Activated T-helper 1 cell treated with anti-CD3 and anti-CD28 coated beads, Interleukin-12 subunit alpha, Interleukin-12 subunit beta, Interleukin-2, Interleukin-4 antibody, amounts not matched to agents 30 ng/mL and 10 ng/mL and 1 ng/mL, durations not matched to agents 14 hours and 24 hours and 36 hours (primary cell): Measurements from ENCODE around the gene DAB1. TPM values are rescaled to one million over a fixed set of nuclear protein-coding genes. Genes with fewer than 3 reads are reported as not detected.

ENCODE experiments used
- DNase-seq: peaks from one replicate; pipeline ENCODE4 v3.0.0; 2021; ENCODE audit warnings: low spot score
- H3K27ac Mint-ChIP-seq: one replicate; pipeline ENCODE4 v1.8.0; 2021; ENCODE audit warnings: mild to moderate bottlenecking, mixed read lengths
- H3K27me3 Mint-ChIP-seq: one replicate; pipeline ENCODE4 v1.8.0; 2022; ENCODE audit warnings: mild to moderate bottlenecking, moderate library complexity, mixed read lengths; ENCODE audit not compliant: insufficient read depth
- H3K36me3 Mint-ChIP-seq: one replicate; pipeline ENCODE4 v1.8.0; 2021; ENCODE audit warnings: low read depth, mixed read lengths
- H3K4me1 Mint-ChIP-seq: one replicate; pipeline ENCODE4 v1.8.0; 2021; ENCODE audit warnings: low read depth, mixed read lengths
- H3K4me3 Mint-ChIP-seq: one replicate; pipeline ENCODE4 v1.8.0; 2021; ENCODE audit warnings: mild to moderate bottlenecking, moderate library complexity, mixed read lengths
- H3K9me3 Mint-ChIP-seq: one replicate; pipeline ENCODE4 v1.8.0; 2021; ENCODE audit warnings: mixed read lengths
- intact Hi-C: fragments of 100-400 bp; cut with micrococcal nuclease; formaldehyde crosslinking; loops from one replicate; pipeline ENCODE4 v1.15.1; 2024
- total RNA-seq: library from RNA; stranded (reverse); gene quantifications from 2 replicates; pipeline ENCODE4 v1.2.3, GENCODE V29; 2022

Gene DAB1
- total RNA-seq, 1 donor from 2014 or later: not detected

DNA sequence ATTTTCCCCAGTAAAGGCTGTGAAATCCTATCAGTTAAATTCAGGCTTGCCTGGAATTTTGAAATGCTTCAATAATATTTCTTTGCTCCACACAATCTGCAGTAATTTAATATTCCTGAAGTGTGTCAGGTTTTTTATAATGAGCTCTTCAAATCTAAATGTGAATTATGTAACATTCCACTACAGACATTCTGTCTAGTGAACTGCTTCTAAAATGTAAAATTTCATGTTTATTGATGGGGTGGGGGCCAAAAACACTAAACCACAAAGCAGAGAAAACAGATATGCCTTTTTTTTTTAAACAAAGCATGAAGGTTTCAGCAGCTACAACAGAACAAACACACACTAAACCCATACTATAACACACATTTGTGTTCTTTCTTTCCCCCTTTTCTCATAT, 129.7 kb downstream of the DAB1 start:
- intact Hi-C loops: no loop called here
- DNase-seq: no peak
- Mint-ChIP-seq H3K4me3 (no peak overlapping the region), H3K27ac (no peak overlapping the region), H3K9me3 (no peaks in the 10 kb centered on the region), H3K36me3 (no peaks in the 10 kb centered on the region), H3K27me3 (peaks cover 3% of the 10 kb centered on the region), H3K4me1 (no peaks in the 10 kb centered on the region)

- Mint-ChIP-seq H3K36me3 (no peaks in the 10 kb centered on the region), H3K4me3 (no peak overlapping the region), H3K4me1 (no peaks in the 10 kb centered on the region), H3K27me3 (peaks cover 3% of the 10 kb centered on the region), H3K27ac (no peak overlapping the region), H3K9me3 (no peaks in the 10 kb centered on the region)
- intact Hi-C loops: no loop called here
- DNase-seq: no peak
Observed at GRCh38 chr1:57293214-57293613, 130.6 kb downstream of the DAB1 start.

DNA sequence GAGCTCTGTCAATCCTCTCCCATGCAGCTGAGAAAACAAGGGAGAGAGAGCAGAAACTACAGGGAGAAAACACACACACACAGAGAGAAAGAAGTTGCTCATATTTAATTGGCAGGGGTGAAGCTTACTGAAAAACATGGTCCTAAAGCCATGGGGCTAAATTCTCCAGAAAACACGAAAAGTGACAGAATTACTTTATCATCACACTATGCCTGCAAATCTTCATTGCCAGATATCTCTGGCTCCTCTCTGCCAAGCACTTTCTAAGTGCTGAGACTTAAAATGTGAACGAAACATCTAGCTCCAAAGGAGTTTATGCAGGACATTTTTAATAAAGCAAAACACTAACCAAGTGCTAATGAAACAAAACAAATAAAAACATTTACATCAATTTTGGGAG, 134.1 kb downstream of the DAB1 start:
- intact Hi-C loops: no loop called here
- Mint-ChIP-seq H3K27ac (no peak overlapping the region), H3K4me3 (no peak overlapping the region), H3K36me3 (no peaks in the 10 kb centered on the region), H3K9me3 (no peaks in the 10 kb centered on the region), H3K27me3 (peaks cover 3% of the 10 kb centered on the region), H3K4me1 (no peaks in the 10 kb centered on the region)
- DNase-seq: no peak

GRCh38 chr1:57285992-57286391, 137.9 kb downstream of the DAB1 start:
- no peaks in the 10 kb centered on the region for H3K36me3 Mint-ChIP-seq
- DNase-seq: no peak
- H3K4me1 Mint-ChIP-seq: no peaks in the 10 kb centered on the region
- no peak overlapping the region for H3K4me3 Mint-ChIP-seq
- H3K27me3 Mint-ChIP-seq: no peaks in the 10 kb centered on the region
- intact Hi-C loops: no loop called here
- no peaks in the 10 kb centered on the region for H3K9me3 Mint-ChIP-seq
- no peak overlapping the region for H3K27ac Mint-ChIP-seq

DNA sequence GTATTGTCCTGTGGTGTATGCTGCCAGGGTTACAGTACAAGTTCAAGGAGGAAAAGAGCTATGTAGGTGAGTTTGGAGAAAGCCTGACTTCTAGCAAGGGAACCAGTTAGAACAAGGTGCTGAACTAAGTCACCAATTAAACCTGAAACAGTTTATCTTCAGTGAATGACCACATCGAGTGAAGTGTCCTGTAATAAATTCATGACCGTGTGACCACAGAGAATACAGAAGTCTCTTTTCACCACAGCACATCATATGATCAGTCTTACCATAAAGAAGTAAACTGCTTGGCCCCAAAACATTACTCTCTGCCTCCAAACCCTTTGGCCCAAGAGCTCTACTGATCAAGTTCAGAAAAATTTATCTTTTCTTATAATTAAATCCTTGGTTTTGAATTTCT, 141.4 kb downstream of the DAB1 start:
- no peak overlapping the region for H3K27ac Mint-ChIP-seq
- H3K4me3 Mint-ChIP-seq: no peak overlapping the region
- H3K4me1 Mint-ChIP-seq: no peaks in the 10 kb centered on the region
- no peaks in the 10 kb centered on the region for H3K27me3 Mint-ChIP-seq
- no peak for DNase-seq
- no peaks in the 10 kb centered on the region for H3K36me3 Mint-ChIP-seq
- intact Hi-C loops: no loop called here
- H3K9me3 Mint-ChIP-seq: no peaks in the 10 kb centered on the region

- no peak overlapping the region for H3K4me3 Mint-ChIP-seq
- no peaks in the 10 kb centered on the region for H3K36me3 Mint-ChIP-seq
- no peak overlapping the region for H3K27ac Mint-ChIP-seq
- H3K9me3 Mint-ChIP-seq: no peaks in the 10 kb centered on the region
- intact Hi-C loops: no loop called here
- H3K4me1 Mint-ChIP-seq: no peaks in the 10 kb centered on the region
- no peaks in the 10 kb centered on the region for H3K27me3 Mint-ChIP-seq
- no peak for DNase-seq
Observed at GRCh38 chr1:57281324-57281723, 142.5 kb downstream of the DAB1 start.

DNA sequence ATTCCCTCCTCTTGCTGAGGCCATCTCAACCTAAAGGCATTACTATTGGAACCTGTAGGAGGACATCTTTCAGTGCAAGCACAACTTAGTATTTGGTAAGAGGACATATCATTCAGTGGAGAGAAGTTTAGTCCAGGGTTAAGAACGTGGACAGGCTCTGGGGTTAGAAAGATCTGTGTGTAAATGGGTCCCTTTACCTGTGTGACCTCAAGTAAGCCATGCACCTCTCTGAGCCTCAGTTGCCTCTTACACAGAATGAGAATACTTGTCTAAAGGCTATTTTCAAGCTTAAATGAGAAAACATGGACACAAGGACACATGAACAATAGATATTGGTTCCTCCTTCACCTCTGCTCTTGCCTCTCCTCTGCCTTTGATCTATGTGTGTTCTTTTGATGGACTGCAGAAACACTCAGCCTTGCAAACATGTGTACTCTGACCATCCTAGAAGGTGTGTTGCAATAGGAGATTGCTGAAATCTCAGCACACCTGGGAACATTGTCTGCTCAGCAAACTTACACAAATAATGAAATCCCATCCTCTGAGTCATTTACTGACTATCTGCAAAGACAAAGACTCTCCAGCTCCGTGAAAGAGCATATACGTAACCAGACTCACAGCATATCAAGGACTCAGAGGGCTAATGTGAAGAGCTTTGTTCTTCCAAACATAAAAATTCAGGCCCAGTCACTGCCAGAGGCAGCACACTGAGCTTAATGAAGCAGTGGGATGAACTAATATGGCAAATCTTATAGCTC, 143.8 kb downstream of the DAB1 start:
- H3K4me1 Mint-ChIP-seq: no peaks in the 10 kb centered on the region
- no peak for DNase-seq
- intact Hi-C loops: no loop called here
- no peak overlapping the region for H3K4me3 Mint-ChIP-seq
- no peaks in the 10 kb centered on the region for H3K9me3 Mint-ChIP-seq
- H3K27me3 Mint-ChIP-seq: no peaks in the 10 kb centered on the region
- no peaks in the 10 kb centered on the region for H3K36me3 Mint-ChIP-seq
- H3K27ac Mint-ChIP-seq: no peak overlapping the region

GRCh38 chr1:57278558-57278957, 145.3 kb downstream of the DAB1 start:
- Mint-ChIP-seq H3K4me3 (no peak overlapping the region), H3K27ac (no peak overlapping the region), H3K9me3 (no peaks in the 10 kb centered on the region), H3K4me1 (no peaks in the 10 kb centered on the region), H3K27me3 (no peaks in the 10 kb centered on the region), H3K36me3 (no peaks in the 10 kb centered on the region)
- no peak for DNase-seq
- intact Hi-C loops: no loop called here

DNA sequence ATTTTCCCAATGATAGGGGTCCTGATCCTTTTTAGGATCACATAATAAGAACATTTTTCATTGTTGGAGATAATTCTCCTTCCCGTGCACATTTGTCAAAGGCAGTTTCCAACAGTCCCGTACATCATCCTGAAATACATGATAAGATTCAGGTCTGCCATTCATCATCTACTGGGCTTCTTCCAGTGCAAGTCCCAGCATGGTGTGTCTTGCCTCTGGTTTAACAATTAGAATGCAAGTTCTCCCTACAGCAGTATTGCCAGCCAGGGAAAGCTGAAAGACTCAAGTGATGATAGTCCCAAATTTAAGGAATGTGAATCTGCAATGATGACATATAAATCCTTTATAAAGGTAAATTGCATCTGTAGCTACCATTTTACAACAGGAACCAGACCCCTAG, 146.2 kb downstream of the DAB1 start:
- Mint-ChIP-seq H3K27ac (no peak overlapping the region), H3K27me3 (no peaks in the 10 kb centered on the region), H3K36me3 (no peaks in the 10 kb centered on the region), H3K9me3 (no peaks in the 10 kb centered on the region), H3K4me3 (no peak overlapping the region), H3K4me1 (no peaks in the 10 kb centered on the region)
- DNase-seq: no peak
- intact Hi-C loops: no loop called here

GRCh38 chr1:57276918-57277317, 146.9 kb downstream of the DAB1 start:
- intact Hi-C loops: no loop called here
- DNase-seq: no peak
- H3K27me3 Mint-ChIP-seq: no peaks in the 10 kb centered on the region
- H3K27ac Mint-ChIP-seq: no peak overlapping the region
- H3K4me3 Mint-ChIP-seq: no peak overlapping the region
- H3K4me1 Mint-ChIP-seq: no peaks in the 10 kb centered on the region
- no peaks in the 10 kb centered on the region for H3K36me3 Mint-ChIP-seq
- no peaks in the 10 kb centered on the region for H3K9me3 Mint-ChIP-seq

DNA sequence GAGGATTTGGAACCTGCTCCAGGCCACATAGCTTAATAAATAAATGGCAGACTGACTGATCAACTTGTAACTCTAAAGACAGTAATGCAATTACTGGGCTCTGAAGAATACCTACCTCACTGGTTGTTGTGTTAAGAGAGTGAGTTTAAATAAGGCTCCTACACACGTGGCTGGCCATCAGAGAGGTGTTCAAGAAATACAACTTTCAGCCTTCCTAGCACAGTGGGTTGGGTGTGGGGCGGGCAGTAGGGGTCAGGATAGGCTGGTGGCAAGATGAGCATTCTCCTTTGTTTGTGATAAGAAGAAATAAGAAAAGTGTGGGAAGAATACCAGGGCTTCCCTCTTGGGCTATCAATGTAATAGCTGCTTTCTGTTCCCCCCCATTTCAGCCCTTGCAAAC, 151.3 kb downstream of the DAB1 start:
- intact Hi-C loops: no loop called here
- Mint-ChIP-seq H3K27me3 (no peaks in the 10 kb centered on the region), H3K27ac (no peak overlapping the region)

DNA sequence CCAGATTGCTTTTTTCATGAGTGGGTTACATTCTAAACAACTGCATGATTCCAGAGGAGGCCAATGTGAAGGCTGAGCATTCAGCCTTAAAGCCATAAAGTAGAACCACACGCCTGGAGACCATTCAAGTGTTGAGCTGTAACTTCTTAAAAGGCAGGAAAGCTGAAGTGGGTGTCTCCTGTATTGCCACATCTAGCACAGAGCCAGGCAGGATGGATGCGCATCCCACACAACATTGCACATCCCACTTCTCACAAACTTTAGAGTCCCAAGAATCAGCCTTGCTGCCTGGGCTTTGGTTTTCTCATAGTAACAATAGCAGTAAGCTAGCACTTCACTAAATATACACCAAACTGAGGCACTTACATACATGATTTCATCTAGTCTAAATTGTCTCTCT, 151.7 kb downstream of the DAB1 start:
- Mint-ChIP-seq H3K27me3 (no peaks in the 10 kb centered on the region), H3K4me1 (no peaks in the 10 kb centered on the region), H3K9me3 (no peaks in the 10 kb centered on the region), H3K27ac (no peak overlapping the region), H3K4me3 (no peak overlapping the region), H3K36me3 (no peaks in the 10 kb centered on the region)
- intact Hi-C loops: no loop called here
- no peak for DNase-seq

More for the DNA sequence above, 151.3 kb downstream of the DAB1 start:
- no peaks in the 10 kb centered on the region for H3K9me3 Mint-ChIP-seq
- H3K4me3 Mint-ChIP-seq: no peak overlapping the region
- H3K36me3 Mint-ChIP-seq: no peaks in the 10 kb centered on the region
- H3K4me1 Mint-ChIP-seq: no peaks in the 10 kb centered on the region
- no peak for DNase-seq

DNA sequence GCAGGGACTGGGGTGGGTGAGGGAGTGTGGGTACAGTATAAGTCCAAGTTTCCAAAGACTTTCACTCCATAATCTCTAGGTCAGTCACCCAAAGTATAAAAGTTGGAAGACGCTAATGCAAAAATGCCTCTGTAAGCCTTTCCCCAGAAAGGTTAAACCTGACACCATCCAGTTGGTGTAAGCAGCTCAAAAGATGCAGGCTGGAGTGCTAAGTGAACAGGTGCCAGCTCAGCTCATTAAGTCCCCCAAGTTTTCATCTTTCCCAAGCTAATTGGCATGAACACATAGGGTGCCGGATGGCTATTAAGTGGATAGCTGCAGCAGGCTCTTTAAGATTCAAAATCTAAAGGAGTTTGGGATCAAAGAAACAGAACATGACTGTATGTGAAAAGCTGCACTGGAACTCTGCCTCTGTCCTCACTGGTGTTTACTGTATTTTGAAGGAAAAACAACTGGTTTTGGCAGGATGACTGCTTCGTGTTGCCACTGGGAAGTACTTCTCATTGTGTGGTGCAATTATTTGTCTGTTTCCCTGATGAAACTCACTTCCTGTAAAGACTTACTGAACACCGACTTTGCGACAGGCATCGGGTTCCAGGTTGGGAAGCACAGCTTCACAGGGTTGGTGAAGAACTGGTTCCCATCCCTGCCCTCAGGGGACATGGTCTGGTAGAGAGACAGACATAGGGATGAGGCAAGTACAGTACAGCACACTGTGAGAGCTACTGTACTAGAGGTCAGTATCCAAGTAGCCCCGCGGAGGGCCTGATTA, 152.7 kb downstream of the DAB1 start:
- Mint-ChIP-seq H3K36me3 (no peaks in the 10 kb centered on the region), H3K27me3 (no peaks in the 10 kb centered on the region), H3K4me1 (no peaks in the 10 kb centered on the region), H3K27ac (no peak overlapping the region), H3K4me3 (no peak overlapping the region), H3K9me3 (no peaks in the 10 kb centered on the region)
- no peak for DNase-seq
- intact Hi-C loops: no loop called here
